ENCODE results near the gene CDC42. TPM values are rescaled to one million over a fixed set of nuclear protein-coding genes. Genes with fewer than 3 reads are reported as not detected.

CDC42 gene
- total RNA-seq, 6 experiments from 2014 or later: 74.4 to 128 (median 95.9) TPM

GRCh38 chr1:22045604-22046228 is 6.8 kb upstream of the CDC42 start:
- whole genome bisulfite sequencing (ENCODE audit: insufficient coverage, low coverage, low lambda C conversion rate, missing lambda C conversion rate): 82% methylated on average over 2 of the region's 2 CpGs
- no peaks in the 10 kb centered on the region for H3K9me3 ChIP-seq
- no peak overlapping the region for H3K27ac ChIP-seq
- H3K4me3 ChIP-seq: no peak overlapping the region
- DNase-seq (no peak), ATAC-seq (no peak)
- no peak for TF ChIP-seq POLR2A (IDR thresholded peaks at IDR 0.05)
- TF ChIP-seq CTCF (IDR thresholded peaks at IDR 0.05): no peak
- H3K27me3 ChIP-seq: no peaks in the 10 kb centered on the region
- intact Hi-C loops (cut with DNase I): no loop called here
- no peaks in the 10 kb centered on the region for H3K4me1 ChIP-seq
- H3K36me3 ChIP-seq: no peaks in the 10 kb centered on the region

GRCh38 chr1:22048351-22049192 is 3.9 kb upstream of the CDC42 start:
- peak in 1 of 3 donors; percentile 36 for DNase-seq
- Histone ChIP-seq H3K4me3 (no peak overlapping the region), H3K27ac (no peak overlapping the region), H3K9me3 (no peaks in the 10 kb centered on the region), H3K36me3 (no peaks in the 10 kb centered on the region), H3K4me1 (no peaks in the 10 kb centered on the region), H3K27me3 (no peaks in the 10 kb centered on the region)
- intact Hi-C loops (cut with DNase I): no loop called here
- ATAC-seq: peak in 2 of 4 donors; percentile 0 to 37
- TF ChIP-seq CTCF (IDR thresholded peaks at IDR 0.05): no peak
- TF ChIP-seq POLR2A (IDR thresholded peaks at IDR 0.05): peak; percentile 58
- 51% methylated on average over 7 of the region's 8 CpGs for WGBS (ENCODE audit: insufficient coverage, low coverage, low lambda C conversion rate, missing lambda C conversion rate)

- no peak overlapping the region for H3K27ac ChIP-seq
- TF ChIP-seq CTCF (IDR thresholded peaks at IDR 0.05) (no peak), POLR2A (IDR thresholded peaks at IDR 0.05) (no peak)
- H3K4me3 ChIP-seq: no peak overlapping the region
- ATAC-seq: no peak
- intact Hi-C loops (cut with DNase I): no loop called here
- WGBS (ENCODE audit: insufficient coverage, low coverage, low lambda C conversion rate, missing lambda C conversion rate): 100% methylated on average over 2 of the region's 3 CpGs
- H3K36me3 ChIP-seq: no peaks in the 10 kb centered on the region
- no peaks in the 10 kb centered on the region for H3K27me3 ChIP-seq
- H3K9me3 ChIP-seq: no peaks in the 10 kb centered on the region
- peaks cover 0 to 12% (median 3%) of the 10 kb centered on the region in 4 donors for H3K4me1 ChIP-seq
- DNase-seq: no peak
Observed at GRCh38 chr1:22050330-22050729, 2.2 kb upstream of the CDC42 start.

GRCh38 chr1:22051607-22052114 is 848 bp upstream of the CDC42 start:
- Histone ChIP-seq H3K4me1 (peaks cover 0 to 26% (median 9%) of the 10 kb centered on the region in 4 donors), H3K27me3 (no peaks in the 10 kb centered on the region), H3K27ac (no peak overlapping the region), H3K4me3 (no peak overlapping the region), H3K36me3 (no peaks in the 10 kb centered on the region), H3K9me3 (no peaks in the 10 kb centered on the region)
- no peak for ATAC-seq
- WGBS (ENCODE audit: insufficient coverage, low coverage, low lambda C conversion rate, missing lambda C conversion rate): 83% methylated on average over 4 of the region's 13 CpGs
- DNase-seq: no peak
- intact Hi-C loops (cut with DNase I): no loop called here
- TF ChIP-seq POLR2A (IDR thresholded peaks at IDR 0.05) (no peak), CTCF (IDR thresholded peaks at IDR 0.05) (no peak)
